OCI-LY7 (cell line): ENCODE data around the gene DBF4B.

Experiments used
- CTCF ChIP-seq: fragments of 200-600 bp; sonication (generic); conservative IDR thresholded peaks from 2 replicates; pipeline ENCODE4 v1.5.1; 2014; ENCODE audit warnings: mild to moderate bottlenecking, antibody characterized with exemption, low read length, moderate library complexity, mixed read lengths
- EZH2phosphoT487 ChIP-seq: fragments of 200-600 bp; sonication (generic); IDR thresholded peaks from 2 replicates; pipeline ENCODE4 v1.6.1; 2018; ENCODE audit warnings: low read depth, borderline replicate concordance, mild to moderate bottlenecking, mixed run types, antibody characterized with exemption, low read length, moderate library complexity, mixed read lengths

GRCh38 chr17:44757045-44757917 is 48.8 kb downstream of the DBF4B start:
- no peak for TF ChIP-seq CTCF
- no peak for TF ChIP-seq EZH2phosphoT487
